Mesodermal cell (in vitro differentiated cells): Measurements from ENCODE around the gene KIAA1217.
A peak's percentile ranks its signal among the peaks of the same experiment; 100 is the strongest.

ENCODE experiments used
- H3K27ac ChIP-seq: 2 replicates; pipeline ENCODE4 v1.7.0; 2013; ENCODE audit warnings: mild to moderate bottlenecking, low read depth, low read length, moderate library complexity; ENCODE audit not compliant: severe bottlenecking
- H3K36me3 ChIP-seq: 2 replicates; pipeline ENCODE4 v1.7.1; 2013; ENCODE audit warnings: mild to moderate bottlenecking, low read length, moderate library complexity; ENCODE audit not compliant: control insufficient read depth, insufficient read depth
- H3K4me1 ChIP-seq: one replicate; pipeline ENCODE4 v1.7.1; 2013; ENCODE audit warnings: mild to moderate bottlenecking, low read length; ENCODE audit not compliant: insufficient read depth, control insufficient read depth, poor library complexity, severe bottlenecking
- H3K4me3 ChIP-seq: 2 replicates; pipeline ENCODE4 v1.7.0; 2013; ENCODE audit warnings: low read length, control low read depth, mild to moderate bottlenecking; ENCODE audit not compliant: insufficient read depth, poor library complexity, severe bottlenecking; ENCODE audit errors: extremely low read depth
- H3K9me3 ChIP-seq: 2 replicates; pipeline ENCODE4 v1.7.1; 2013; ENCODE audit warnings: mild to moderate bottlenecking, low read length, moderate library complexity; ENCODE audit not compliant: control insufficient read depth
- WGBS, 2 experiments: methylation state at CpG; one replicate each; pipeline ENCODE4 v1.1.5; 2013; ENCODE audit warnings: missing lambda C conversion rate in 2 of 2; ENCODE audit not compliant: insufficient coverage in 2 of 2; 5-methylcytosine and 5-hydroxymethylcytosine counted together

Gene KIAA1217

GRCh38 chr10:24209432-24209771 lies 464 bp downstream of the KIAA1217 start:
- 10% methylated on average over 2 of the region's 5 CpGs; no CpG with 5 or more reads in 1 of the 2 experiments for WGBS, 2 experiments
- H3K4me1 ChIP-seq = peaks cover 23% of the 10 kb centered on the region
- H3K9me3 ChIP-seq = no peaks in the 10 kb centered on the region
- peak overlapping the region; percentile 96 for H3K27ac ChIP-seq
- no peaks in the 10 kb centered on the region for H3K36me3 ChIP-seq
- peak overlapping the region; percentile 43 for H3K4me3 ChIP-seq

- Histone ChIP-seq H3K4me3 (peak overlapping the region; percentile 43), H3K4me1 (peaks cover 24% of the 10 kb centered on the region), H3K9me3 (no peaks in the 10 kb centered on the region), H3K27ac (peak overlapping the region; percentile 96), H3K36me3 (no peaks in the 10 kb centered on the region)
- WGBS, 2 experiments = 9 to 12% methylated on average over 4 of the region's 12 CpGs
Measured at GRCh38 chr10:24209946-24210491, 1.1 kb downstream of the KIAA1217 start.

GRCh38 chr10:24210501-24210900 lies 1.6 kb downstream of the KIAA1217 start:
- Histone ChIP-seq H3K9me3 (no peaks in the 10 kb centered on the region), H3K4me1 (peaks cover 29% of the 10 kb centered on the region), H3K27ac (peak overlapping the region; percentile 96), H3K36me3 (no peaks in the 10 kb centered on the region), H3K4me3 (no peak overlapping the region)
- WGBS, 2 experiments = no CpG with 5 or more reads among the region's 2 CpGs

GRCh38 chr10:24213266-24213665 lies 4.3 kb downstream of the KIAA1217 start:
- no peak overlapping the region for H3K4me3 ChIP-seq
- H3K27ac ChIP-seq = no peak overlapping the region
- WGBS, 2 experiments = 67 to 83% methylated on average over 1 to 2 of the region's 4 CpGs
- no peaks in the 10 kb centered on the region for H3K9me3 ChIP-seq
- H3K4me1 ChIP-seq = peaks cover 24% of the 10 kb centered on the region
- no peaks in the 10 kb centered on the region for H3K36me3 ChIP-seq

GRCh38 chr10:24213881-24214280 lies 4.9 kb downstream of the KIAA1217 start:
- 100% methylated on average over 1 of the region's 2 CpGs; no CpG with 5 or more reads in 1 of the 2 experiments for WGBS, 2 experiments
- peaks cover 19% of the 10 kb centered on the region for H3K4me1 ChIP-seq
- no peaks in the 10 kb centered on the region for H3K9me3 ChIP-seq
- H3K36me3 ChIP-seq = no peaks in the 10 kb centered on the region
- no peak overlapping the region for H3K4me3 ChIP-seq
- no peak overlapping the region for H3K27ac ChIP-seq

GRCh38 chr10:24214762-24215161 lies 5.8 kb downstream of the KIAA1217 start:
- Histone ChIP-seq H3K4me1 (peaks cover 19% of the 10 kb centered on the region), H3K27ac (no peak overlapping the region), H3K9me3 (no peaks in the 10 kb centered on the region), H3K36me3 (peaks cover 4% of the 10 kb centered on the region), H3K4me3 (no peak overlapping the region)
- WGBS, 2 experiments = 81 to 88% methylated on average over 5 of the region's 5 CpGs

- Histone ChIP-seq H3K36me3 (peaks cover 9% of the 10 kb centered on the region), H3K4me3 (no peak overlapping the region), H3K9me3 (no peaks in the 10 kb centered on the region), H3K4me1 (peaks cover 19% of the 10 kb centered on the region), H3K27ac (no peak overlapping the region)
- WGBS, 2 experiments = 75 to 81% methylated on average over 1 to 2 of the region's 4 CpGs
Measured at GRCh38 chr10:24215196-24215595, 6.3 kb downstream of the KIAA1217 start.

GRCh38 chr10:24215603-24216002 lies 6.7 kb downstream of the KIAA1217 start:
- WGBS, 2 experiments = 84 to 85% methylated on average over 4 of the region's 5 CpGs
- Histone ChIP-seq H3K27ac (no peak overlapping the region), H3K9me3 (no peaks in the 10 kb centered on the region)

GRCh38 chr10:24219963-24220362 lies 11.0 kb downstream of the KIAA1217 start:
- WGBS, 2 experiments = no CpG with 5 or more reads among the region's 3 CpGs
- peaks cover 7% of the 10 kb centered on the region for H3K4me1 ChIP-seq
- H3K9me3 ChIP-seq = no peaks in the 10 kb centered on the region
- no peak overlapping the region for H3K4me3 ChIP-seq
- peaks cover 28% of the 10 kb centered on the region for H3K36me3 ChIP-seq
- H3K27ac ChIP-seq = no peak overlapping the region

More at GRCh38 chr10:24215603-24216002, 6.7 kb downstream of the KIAA1217 start:
- no peak overlapping the region for H3K4me3 ChIP-seq
- peaks cover 10% of the 10 kb centered on the region for H3K36me3 ChIP-seq
- peaks cover 19% of the 10 kb centered on the region for H3K4me1 ChIP-seq

GRCh38 chr10:24223341-24223740 lies 14.4 kb downstream of the KIAA1217 start:
- Histone ChIP-seq H3K27ac (peak overlapping the region; percentile 13), H3K9me3 (no peaks in the 10 kb centered on the region), H3K4me3 (no peak overlapping the region), H3K36me3 (peaks cover 28% of the 10 kb centered on the region), H3K4me1 (peaks cover 3% of the 10 kb centered on the region)
- WGBS, 2 experiments = no CpG with 5 or more reads among the region's 1 CpG

- Histone ChIP-seq H3K4me3 (no peak overlapping the region), H3K9me3 (no peaks in the 10 kb centered on the region), H3K27ac (no peak overlapping the region), H3K4me1 (peaks cover 3% of the 10 kb centered on the region), H3K36me3 (peaks cover 28% of the 10 kb centered on the region)
- WGBS, 2 experiments = 68 to 100% methylated on average over 2 of the region's 3 CpGs
Measured at GRCh38 chr10:24223953-24224352, 15.0 kb downstream of the KIAA1217 start.
